Measurements from ENCODE around the gene ARPC2.
A peak's percentile ranks its signal among the peaks of the same experiment; 100 is the strongest.

ARPC2 gene

GRCh38 chr2:218276986-218277755, 60.2 kb downstream of the ARPC2 start:
- Histone ChIP-seq H2BK15ac (ENCODE audit: low read length) (no peak overlapping the region), H3K27ac (replicated peaks; ENCODE audit: low read length) (no peak overlapping the region), H3K9ac (ENCODE audit: low read depth, low read length, poor library complexity) (no peak overlapping the region), H3K79me1 (ENCODE audit: low read depth, low read length) (peaks cover 1% of the 10 kb centered on the region), H2BK5ac (ENCODE audit: low read length) (no peak overlapping the region), H3K23ac (ENCODE audit: low read depth, low read length, poor library complexity) (peak overlapping the region; percentile 39), H2BK120ac (ENCODE audit: low read depth, low read length) (no peak overlapping the region), H4K8ac (ENCODE audit: low read depth, low read length) (no peak overlapping the region), H3K4me1 (ENCODE audit: control insufficient read depth in 2 of 2, insufficient read depth in 1 of 2, low read depth in 1 of 2, low read length in 2 of 2) (peaks cover 0 to 3% of the 10 kb centered on the region in 2 donors), H3K4me2 (ENCODE audit: insufficient read depth, low read length, poor library complexity, severe bottlenecking) (no peak overlapping the region), H3K4me3 (ENCODE audit: low read length in 2 of 2) (no peak overlapping the region), H3K36me3 (replicated peaks in 1 of 2; ENCODE audit: control insufficient read depth in 2 of 2, insufficient read depth in 2 of 2, low read length in 2 of 2) (peaks cover 28 to 39% of the 10 kb centered on the region in 2 donors), H4K91ac (ENCODE audit: low read depth, low read length, poor library complexity) (no peak overlapping the region), H2AFZ (ENCODE audit: low read length) (no peak overlapping the region), H3K4ac (ENCODE audit: low read length) (no peak overlapping the region), H3K14ac (ENCODE audit: low read length) (no peak overlapping the region), H2BK12ac (ENCODE audit: low read length) (no peak overlapping the region), H3K18ac (ENCODE audit: low read length) (no peak overlapping the region), H2AK5ac (ENCODE audit: low read depth, low read length) (no peak overlapping the region), H3K9me3 (replicated peaks in 1 of 2; ENCODE audit: control insufficient read depth in 2 of 2, insufficient read depth in 1 of 2, low read depth in 1 of 2, low read length in 2 of 2) (no peaks in the 10 kb centered on the region), H3K27me3 (ENCODE audit: control insufficient read depth in 3 of 3, insufficient read depth in 3 of 3, low read depth in 1 of 3, low read length in 3 of 3) (no peaks in the 10 kb centered on the region)
- WGBS, 2 donors (ENCODE audit: extremely low coverage in 2 of 2, insufficient read length in 2 of 2, insufficient replicate concordance in 1 of 2), result no CpG with 5 or more reads among the region's 12 CpGs
- no peak for DNase-seq (ENCODE audit: low spot score)

GRCh38 chr2:218277921-218278320, 60.9 kb downstream of the ARPC2 start:
- no peak overlapping the region for H2BK120ac ChIP-seq (ENCODE audit: low read depth, low read length)
- H4K91ac ChIP-seq (ENCODE audit: low read depth, low read length, poor library complexity), result no peak overlapping the region
- no peaks in the 10 kb centered on the region for H3K27me3 ChIP-seq (ENCODE audit: control insufficient read depth in 3 of 3, insufficient read depth in 3 of 3, low read depth in 1 of 3, low read length in 3 of 3)
- H3K27ac ChIP-seq (replicated peaks; ENCODE audit: low read length), result no peak overlapping the region
- no peak overlapping the region for H3K4ac ChIP-seq (ENCODE audit: low read length)
- no peak overlapping the region for H3K14ac ChIP-seq (ENCODE audit: low read length)
- no peak overlapping the region for H2AFZ ChIP-seq (ENCODE audit: low read length)
- H2BK5ac ChIP-seq (ENCODE audit: low read length), result no peak overlapping the region
- no peak overlapping the region for H3K23ac ChIP-seq (ENCODE audit: low read depth, low read length, poor library complexity)
- H3K9me3 ChIP-seq (replicated peaks in 1 of 2; ENCODE audit: control insufficient read depth in 2 of 2, insufficient read depth in 1 of 2, low read depth in 1 of 2, low read length in 2 of 2), result no peaks in the 10 kb centered on the region
- H2AK5ac ChIP-seq (ENCODE audit: low read depth, low read length), result no peak overlapping the region
- no peak overlapping the region for H2BK15ac ChIP-seq (ENCODE audit: low read length)
- H2BK12ac ChIP-seq (ENCODE audit: low read length), result no peak overlapping the region
- no peak overlapping the region for H3K4me2 ChIP-seq (ENCODE audit: insufficient read depth, low read length, poor library complexity, severe bottlenecking)
- DNase-seq (ENCODE audit: low spot score), result no peak
- no peak overlapping the region for H3K4me3 ChIP-seq (ENCODE audit: low read length in 2 of 2)
- no peak overlapping the region for H3K9ac ChIP-seq (ENCODE audit: low read depth, low read length, poor library complexity)
- no peaks in the 10 kb centered on the region for H3K79me1 ChIP-seq (ENCODE audit: low read depth, low read length)
- H4K8ac ChIP-seq (ENCODE audit: low read depth, low read length), result no peak overlapping the region
- peaks cover 26 to 38% of the 10 kb centered on the region in 2 donors for H3K36me3 ChIP-seq (replicated peaks in 1 of 2; ENCODE audit: control insufficient read depth in 2 of 2, insufficient read depth in 2 of 2, low read length in 2 of 2)
- no peak overlapping the region for H3K18ac ChIP-seq (ENCODE audit: low read length)
- WGBS, 2 donors (ENCODE audit: extremely low coverage in 2 of 2, insufficient read length in 2 of 2, insufficient replicate concordance in 1 of 2), result no CpG with 5 or more reads among the region's 7 CpGs
- H3K4me1 ChIP-seq (ENCODE audit: control insufficient read depth in 2 of 2, insufficient read depth in 1 of 2, low read depth in 1 of 2, low read length in 2 of 2), result peaks cover 0 to 3% of the 10 kb centered on the region in 2 donors

GRCh38 chr2:218278531-218279360, 61.8 kb downstream of the ARPC2 start:
- H3K27me3 ChIP-seq (ENCODE audit: control insufficient read depth in 3 of 3, insufficient read depth in 3 of 3, low read depth in 1 of 3, low read length in 3 of 3), result no peaks in the 10 kb centered on the region
- peaks cover 0 to 3% of the 10 kb centered on the region in 2 donors for H3K4me1 ChIP-seq (ENCODE audit: control insufficient read depth in 2 of 2, insufficient read depth in 1 of 2, low read depth in 1 of 2, low read length in 2 of 2)
- no peaks in the 10 kb centered on the region for H3K9me3 ChIP-seq (replicated peaks in 1 of 2; ENCODE audit: control insufficient read depth in 2 of 2, insufficient read depth in 1 of 2, low read depth in 1 of 2, low read length in 2 of 2)
- H4K91ac ChIP-seq (ENCODE audit: low read depth, low read length, poor library complexity), result no peak overlapping the region
- H3K79me1 ChIP-seq (ENCODE audit: low read depth, low read length), result no peaks in the 10 kb centered on the region
- no peak overlapping the region for H3K4me2 ChIP-seq (ENCODE audit: insufficient read depth, low read length, poor library complexity, severe bottlenecking)
- H3K4me3 ChIP-seq (ENCODE audit: low read length in 2 of 2), result no peak overlapping the region
- no CpG with 5 or more reads among the region's 16 CpGs for WGBS, 2 donors (ENCODE audit: extremely low coverage in 2 of 2, insufficient read length in 2 of 2, insufficient replicate concordance in 1 of 2)
- H2AK5ac ChIP-seq (ENCODE audit: low read depth, low read length), result no peak overlapping the region
- peaks cover 24 to 33% of the 10 kb centered on the region in 2 donors for H3K36me3 ChIP-seq (replicated peaks in 1 of 2; ENCODE audit: control insufficient read depth in 2 of 2, insufficient read depth in 2 of 2, low read length in 2 of 2)
- H2BK120ac ChIP-seq (ENCODE audit: low read depth, low read length), result no peak overlapping the region
- no peak overlapping the region for H3K14ac ChIP-seq (ENCODE audit: low read length)
- peak overlapping the region; percentile 75 for H2BK5ac ChIP-seq (ENCODE audit: low read length)
- no peak overlapping the region for H3K27ac ChIP-seq (replicated peaks; ENCODE audit: low read length)
- H3K9ac ChIP-seq (ENCODE audit: low read depth, low read length, poor library complexity), result no peak overlapping the region
- DNase-seq (ENCODE audit: low spot score), result no peak
- H3K23ac ChIP-seq (ENCODE audit: low read depth, low read length, poor library complexity), result peak overlapping the region; percentile 23
- H3K4ac ChIP-seq (ENCODE audit: low read length), result no peak overlapping the region
- no peak overlapping the region for H2BK15ac ChIP-seq (ENCODE audit: low read length)
- no peak overlapping the region for H2BK12ac ChIP-seq (ENCODE audit: low read length)
- no peak overlapping the region for H2AFZ ChIP-seq (ENCODE audit: low read length)
- no peak overlapping the region for H4K8ac ChIP-seq (ENCODE audit: low read depth, low read length)
- H3K18ac ChIP-seq (ENCODE audit: low read length), result no peak overlapping the region

DNA sequence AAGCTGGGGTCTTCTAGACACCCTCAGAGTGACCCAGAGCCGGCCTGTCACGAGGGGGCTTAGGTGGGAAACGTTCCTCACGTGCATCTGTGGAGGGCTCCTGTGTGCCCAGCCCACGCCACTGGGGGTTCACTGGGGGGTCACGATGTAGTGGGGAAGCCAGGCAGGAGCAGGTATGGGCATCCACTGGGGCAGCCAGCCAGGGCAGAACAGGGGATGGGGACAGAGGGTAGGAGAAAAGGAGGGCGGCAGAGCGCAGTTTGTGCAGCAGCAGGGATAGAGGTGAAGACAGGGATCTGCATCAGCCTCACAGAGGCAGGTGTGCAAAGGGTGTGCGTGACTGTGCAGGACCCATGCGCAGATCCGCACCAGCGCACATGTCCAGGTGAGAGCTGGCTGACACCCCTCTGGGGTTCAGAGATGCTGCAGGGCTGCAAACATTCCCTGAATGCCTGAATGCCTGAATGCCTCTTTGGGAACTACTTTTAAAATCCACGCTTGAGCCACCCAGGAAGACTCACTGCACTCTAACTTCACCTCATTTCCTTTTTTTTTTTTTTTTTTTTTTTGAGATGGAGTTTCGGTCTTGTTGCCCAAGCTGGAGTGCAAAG, 63.4 kb downstream of the ARPC2 start:
- Histone ChIP-seq H3K79me1 (ENCODE audit: low read depth, low read length) (no peaks in the 10 kb centered on the region), H2AK5ac (ENCODE audit: low read depth, low read length) (no peak overlapping the region), H2BK12ac (ENCODE audit: low read length) (no peak overlapping the region), H3K4me2 (ENCODE audit: insufficient read depth, low read length, poor library complexity, severe bottlenecking) (no peak overlapping the region), H3K14ac (ENCODE audit: low read length) (no peak overlapping the region), H2BK120ac (ENCODE audit: low read depth, low read length) (no peak overlapping the region), H3K4ac (ENCODE audit: low read length) (no peak overlapping the region), H3K23ac (ENCODE audit: low read depth, low read length, poor library complexity) (peak overlapping the region; percentile 85), H3K4me1 (ENCODE audit: control insufficient read depth in 2 of 2, insufficient read depth in 1 of 2, low read depth in 1 of 2, low read length in 2 of 2) (peaks cover 0 to 3% of the 10 kb centered on the region in 2 donors), H3K9me3 (replicated peaks in 1 of 2; ENCODE audit: control insufficient read depth in 2 of 2, insufficient read depth in 1 of 2, low read depth in 1 of 2, low read length in 2 of 2) (no peaks in the 10 kb centered on the region), H4K91ac (ENCODE audit: low read depth, low read length, poor library complexity) (no peak overlapping the region), H3K36me3 (replicated peaks in 1 of 2; ENCODE audit: control insufficient read depth in 2 of 2, insufficient read depth in 2 of 2, low read length in 2 of 2) (peaks cover 12 to 17% of the 10 kb centered on the region in 2 donors), H3K4me3 (ENCODE audit: low read length in 2 of 2) (no peak overlapping the region), H3K27me3 (ENCODE audit: control insufficient read depth in 3 of 3, insufficient read depth in 3 of 3, low read depth in 1 of 3, low read length in 3 of 3) (no peaks in the 10 kb centered on the region), H3K18ac (ENCODE audit: low read length) (no peak overlapping the region), H2AFZ (ENCODE audit: low read length) (no peak overlapping the region), H2BK5ac (ENCODE audit: low read length) (peak overlapping the region; percentile 48), H3K9ac (ENCODE audit: low read depth, low read length, poor library complexity) (peak overlapping the region; percentile 77), H4K8ac (ENCODE audit: low read depth, low read length) (no peak overlapping the region), H2BK15ac (ENCODE audit: low read length) (no peak overlapping the region), H3K27ac (replicated peaks; ENCODE audit: low read length) (no peak overlapping the region)
- WGBS, 2 donors (ENCODE audit: extremely low coverage in 2 of 2, insufficient read length in 2 of 2, insufficient replicate concordance in 1 of 2), result no CpG with 5 or more reads among the region's 14 CpGs
- no peak for DNase-seq (ENCODE audit: low spot score)

Data from neuronal stem cell (in vitro differentiated cells).